ENCODE measurements around the gene ZNF177.

The ZNF177 gene

GRCh38 chr19:9427941-9428340 is 65.1 kb downstream of the ZNF177 start:
- no peaks in the 10 kb centered on the region for H3K27me3 ChIP-seq (ENCODE audit: control insufficient read depth, insufficient read depth, low read length)
- H3K27ac ChIP-seq (ENCODE audit: low read length), result no peak overlapping the region
- DNase-seq (ENCODE audit: low read depth, low spot score), result no peak
- no peaks in the 10 kb centered on the region; the same call in 1 of the 2 replicates for H3K4me1 ChIP-seq (ENCODE audit: control insufficient read depth, insufficient read depth, low read length)
- no peaks in the 10 kb centered on the region; the same call in 1 of the 2 replicates for H3K36me3 ChIP-seq (ENCODE audit: control insufficient read depth, insufficient read depth, low read length)
- H3K9me3 ChIP-seq (ENCODE audit: control insufficient read depth, insufficient read depth, low read length), result no peaks in the 10 kb centered on the region; the same call in 1 of the 2 replicates
- no CpG with 5 or more reads among the region's 6 CpGs for WGBS (ENCODE audit: insufficient coverage, insufficient read length)
- no peak overlapping the region for H3K4me3 ChIP-seq (ENCODE audit: low read length)

DNA sequence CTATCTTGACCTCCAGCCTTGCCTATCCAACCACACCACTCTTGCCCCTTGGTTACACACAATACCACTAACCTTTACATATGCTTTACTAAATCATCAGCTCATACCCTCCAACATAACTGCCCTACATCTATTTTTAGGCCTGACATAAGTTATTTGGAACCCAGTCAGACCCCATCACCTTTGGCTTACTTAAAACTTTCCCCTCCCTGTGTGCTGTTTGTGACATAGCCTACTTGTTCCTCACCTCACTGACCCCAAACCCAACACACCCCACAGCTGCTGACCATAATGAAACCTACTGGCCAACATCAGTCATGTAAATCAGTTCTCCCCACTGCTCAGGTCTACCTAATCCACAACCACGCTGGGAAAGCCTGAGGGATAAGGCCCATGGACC is 67.6 kb downstream of the ZNF177 start:
- no peak for DNase-seq (ENCODE audit: low read depth, low spot score)
- Histone ChIP-seq H3K9me3 (ENCODE audit: control insufficient read depth, insufficient read depth, low read length) (no peaks in the 10 kb centered on the region), H3K27ac (ENCODE audit: low read length) (no peak overlapping the region), H3K4me3 (ENCODE audit: low read length) (no peak overlapping the region), H3K27me3 (ENCODE audit: control insufficient read depth, insufficient read depth, low read length) (no peaks in the 10 kb centered on the region), H3K4me1 (ENCODE audit: control insufficient read depth, insufficient read depth, low read length) (no peaks in the 10 kb centered on the region; the same call in 1 of the 2 replicates), H3K36me3 (ENCODE audit: control insufficient read depth, insufficient read depth, low read length) (no peaks in the 10 kb centered on the region; the same call in 1 of the 2 replicates)
- WGBS (ENCODE audit: insufficient coverage, insufficient read length), result no CpG with 5 or more reads among the region's 1 CpG

DNA sequence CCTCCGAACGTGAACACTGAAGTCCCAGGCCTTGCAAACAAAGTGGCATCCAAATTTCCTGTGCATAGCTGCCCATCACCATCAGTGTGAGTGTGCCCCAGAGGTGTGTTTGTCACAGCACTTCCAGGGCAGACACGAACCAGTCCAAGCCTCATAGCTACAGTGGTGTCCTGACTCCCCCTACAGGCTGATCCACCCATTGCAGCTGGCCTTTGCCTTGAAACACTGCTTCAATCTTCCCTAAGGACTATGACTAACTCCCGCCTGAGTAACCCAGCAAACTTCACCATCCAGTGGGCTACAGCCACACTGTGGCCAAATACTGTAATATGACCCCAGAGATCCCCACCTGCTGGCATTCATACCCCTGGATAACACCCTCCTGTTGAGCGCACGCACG is 68.7 kb downstream of the ZNF177 start:
- no peaks in the 10 kb centered on the region; the same call in 1 of the 2 replicates for H3K36me3 ChIP-seq (ENCODE audit: control insufficient read depth, insufficient read depth, low read length)

More for the DNA sequence above, 68.7 kb downstream of the ZNF177 start:
- Histone ChIP-seq H3K27ac (ENCODE audit: low read length) (no peak overlapping the region), H3K27me3 (ENCODE audit: control insufficient read depth, insufficient read depth, low read length) (no peaks in the 10 kb centered on the region), H3K4me1 (ENCODE audit: control insufficient read depth, insufficient read depth, low read length) (no peaks in the 10 kb centered on the region; the same call in 1 of the 2 replicates), H3K4me3 (ENCODE audit: low read length) (no peak overlapping the region), H3K9me3 (ENCODE audit: control insufficient read depth, insufficient read depth, low read length) (no peaks in the 10 kb centered on the region)
- peak; percentile 68 for DNase-seq (ENCODE audit: low read depth, low spot score)
- WGBS (ENCODE audit: insufficient coverage, insufficient read length), result no CpG with 5 or more reads among the region's 7 CpGs
